C4-2B (cell line): ENCODE measurements around the gene FCMR.

Experiments
- ZFX ChIP-seq: fragments of 450-650 bp; IDR thresholded peaks from 2 replicates; pipeline ENCODE4 v1.6.1; 2017
- TF ChIP-seq, protein P1 (sequence below): fragments of 450-650 bp; conservative IDR thresholded peaks from 2 replicates; pipeline ENCODE4 v1.5.1; 2017; ENCODE audit warnings: mild to moderate bottlenecking

DNA sequence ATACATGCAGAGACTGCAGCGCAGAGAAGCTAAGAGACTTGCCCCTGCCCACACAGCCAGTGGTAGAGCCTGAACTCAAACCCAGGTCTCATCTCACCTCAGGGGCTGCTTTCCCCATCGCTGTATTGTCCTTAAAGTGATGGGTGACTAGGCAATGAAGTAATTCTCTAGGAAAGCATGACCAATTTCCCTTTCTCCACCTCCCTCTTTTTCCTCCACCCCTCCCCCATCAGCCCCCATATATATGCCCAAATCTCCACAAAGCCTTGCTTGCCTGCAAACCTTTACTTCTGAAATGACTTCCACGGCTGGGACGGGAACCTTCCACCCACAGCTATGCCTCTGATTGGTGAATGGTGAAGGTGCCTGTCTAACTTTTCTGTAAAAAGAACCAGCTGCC is 24.6 kb downstream of the FCMR start, which contains the start of gene IL24:
- no peak for TF ChIP-seq ZFX
- TF ChIP-seq, protein P1, sequence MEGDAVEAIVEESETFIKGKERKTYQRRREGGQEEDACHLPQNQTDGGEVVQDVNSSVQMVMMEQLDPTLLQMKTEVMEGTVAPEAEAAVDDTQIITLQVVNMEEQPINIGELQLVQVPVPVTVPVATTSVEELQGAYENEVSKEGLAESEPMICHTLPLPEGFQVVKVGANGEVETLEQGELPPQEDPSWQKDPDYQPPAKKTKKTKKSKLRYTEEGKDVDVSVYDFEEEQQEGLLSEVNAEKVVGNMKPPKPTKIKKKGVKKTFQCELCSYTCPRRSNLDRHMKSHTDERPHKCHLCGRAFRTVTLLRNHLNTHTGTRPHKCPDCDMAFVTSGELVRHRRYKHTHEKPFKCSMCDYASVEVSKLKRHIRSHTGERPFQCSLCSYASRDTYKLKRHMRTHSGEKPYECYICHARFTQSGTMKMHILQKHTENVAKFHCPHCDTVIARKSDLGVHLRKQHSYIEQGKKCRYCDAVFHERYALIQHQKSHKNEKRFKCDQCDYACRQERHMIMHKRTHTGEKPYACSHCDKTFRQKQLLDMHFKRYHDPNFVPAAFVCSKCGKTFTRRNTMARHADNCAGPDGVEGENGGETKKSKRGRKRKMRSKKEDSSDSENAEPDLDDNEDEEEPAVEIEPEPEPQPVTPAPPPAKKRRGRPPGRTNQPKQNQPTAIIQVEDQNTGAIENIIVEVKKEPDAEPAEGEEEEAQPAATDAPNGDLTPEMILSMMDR = no peak
